Thoracic aorta (tissue), 2 donors: Measurements from ENCODE around the gene ADAMTSL2. TPM values are rescaled to one million over a fixed set of nuclear protein-coding genes. Genes with fewer than 3 reads are reported as not detected.

Experiments
- ATAC-seq: fragments of 150-250 bp; one replicate; pipeline ENCODE4 v1.8.0; 2017; ENCODE audit warnings: low read depth; ENCODE audit not compliant: insufficient number of reproducible peaks, low FRiP score
- DNase-seq: peaks from one replicate; pipeline ENCODE4 v3.0.0-alpha.2; 2020; ENCODE audit warnings: low spot score
- H3K27ac ChIP-seq, 2 donors: fragments of 200-600 bp; sonication (generic); 1 replicate in 1 of 2; 2 replicates in 1 of 2; pipeline ENCODE4 v1.5.1; 2016; ENCODE audit warnings: mild to moderate bottlenecking in 2 of 2, moderate library complexity in 2 of 2
- H3K27me3 ChIP-seq: fragments of 200-600 bp; sonication (generic); replicated peaks from 2 replicates; pipeline ENCODE4 v1.6.0; 2016; ENCODE audit warnings: mild to moderate bottlenecking; ENCODE audit not compliant: insufficient read depth
- H3K36me3 ChIP-seq: fragments of 200-600 bp; sonication (generic); one replicate; pipeline ENCODE4 v1.5.1; 2016
- H3K4me1 ChIP-seq, 2 donors: fragments of 200-600 bp; sonication (generic); 1 replicate in 1 of 2; 2 replicates in 1 of 2; pipeline versions ENCODE4 v1.5.1 to v1.6.0; 2016; ENCODE audit warnings: low read depth in 2 of 2, mild to moderate bottlenecking in 1 of 2; ENCODE audit not compliant: control insufficient read depth in 1 of 2
- H3K4me3 ChIP-seq: fragments of 200-600 bp; sonication (generic); 2 replicates; pipeline ENCODE4 v1.5.1; 2016; ENCODE audit warnings: mild to moderate bottlenecking
- H3K9me3 ChIP-seq: fragments of 200-600 bp; sonication (generic); 2 replicates; pipeline ENCODE4 v1.5.1; 2016
- CTCF ChIP-seq: fragments of 200-600 bp; sonication (generic); IDR thresholded peaks from one replicate; pipeline ENCODE4 v1.5.1; 2019; ENCODE audit warnings: antibody characterized with exemption
- total RNA-seq, 2 donors: library from RNA; depleted of rRNA; stranded (reverse); fragments of >200 nt; gene quantifications; one replicate each; pipeline versions ENCODE4 v1.1.0 to v1.2.3, GENCODE V29; 2016

The ADAMTSL2 gene
- total RNA-seq, 2 donors from 2014 or later, result 2.8 to 5.5 TPM

DNA sequence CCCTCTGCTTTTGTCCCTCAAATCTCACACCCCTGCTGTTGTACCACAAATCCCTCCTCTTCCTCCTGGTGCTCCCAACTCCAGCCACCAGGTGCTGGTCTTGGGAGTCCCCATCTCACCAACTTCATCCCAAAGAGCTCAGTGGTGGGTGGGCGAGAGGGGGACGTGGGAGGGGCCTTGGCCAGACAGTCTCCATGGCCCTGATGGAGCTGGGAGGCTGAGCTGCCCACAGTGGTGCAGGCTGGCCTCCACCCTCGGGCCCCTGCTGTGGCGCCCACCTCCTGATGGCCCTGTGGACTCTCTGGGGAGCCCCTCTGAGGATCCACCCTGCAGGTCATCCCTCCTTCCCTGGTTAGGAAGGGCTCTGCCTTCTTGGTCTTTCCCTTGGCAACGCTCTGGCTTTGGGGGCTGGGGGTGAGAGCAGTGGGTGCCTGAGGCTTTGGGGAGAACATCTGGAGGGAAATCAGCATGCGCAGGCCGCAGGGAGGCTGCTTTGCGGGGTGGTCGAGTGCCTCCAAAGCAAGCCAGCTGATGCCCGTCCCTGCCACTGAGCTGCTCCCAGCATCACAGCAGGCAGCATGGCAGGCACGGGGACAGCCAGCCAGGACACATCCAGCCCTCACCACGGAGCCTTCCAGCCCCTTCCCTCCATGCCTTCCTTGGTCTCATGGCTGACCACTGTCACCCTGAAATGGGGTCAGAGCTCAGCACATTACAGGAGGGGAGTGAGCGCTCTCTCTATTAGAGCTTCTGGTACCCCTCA, 82.3 kb downstream of the ADAMTSL2 start:
- H3K27ac ChIP-seq, result no peak overlapping the region
- H3K27me3 ChIP-seq, result no peaks in the 10 kb centered on the region
- no peak for TF ChIP-seq CTCF
- no peak for DNase-seq
- no peaks in the 10 kb centered on the region for H3K36me3 ChIP-seq
- H3K4me3 ChIP-seq, result no peak overlapping the region
- H3K9me3 ChIP-seq, result no peaks in the 10 kb centered on the region
- H3K4me1 ChIP-seq, result no peaks in the 10 kb centered on the region
- no peak for ATAC-seq

GRCh38 chr9:133618726-133619125, 84.2 kb downstream of the ADAMTSL2 start:
- H3K27me3 ChIP-seq, result no peaks in the 10 kb centered on the region
- DNase-seq (no peak), ATAC-seq (no peak)
- TF ChIP-seq CTCF, result no peak
- no peaks in the 10 kb centered on the region for H3K4me1 ChIP-seq
- no peaks in the 10 kb centered on the region for H3K9me3 ChIP-seq
- H3K27ac ChIP-seq, result no peak overlapping the region
- no peaks in the 10 kb centered on the region for H3K36me3 ChIP-seq
- no peak overlapping the region for H3K4me3 ChIP-seq

- no peaks in the 10 kb centered on the region for H3K36me3 ChIP-seq
- H3K27me3 ChIP-seq, result no peaks in the 10 kb centered on the region
- ATAC-seq (no peak), DNase-seq (no peak)
- H3K4me1 ChIP-seq, result no peaks in the 10 kb centered on the region
- H3K4me3 ChIP-seq, result no peak overlapping the region
- H3K9me3 ChIP-seq, result no peaks in the 10 kb centered on the region
- H3K27ac ChIP-seq, result no peak overlapping the region
- no peak for TF ChIP-seq CTCF
Measured at GRCh38 chr9:133619791-133620190, 85.3 kb downstream of the ADAMTSL2 start.

- peaks cover 7% of the 10 kb centered on the region for H3K9me3 ChIP-seq
- H3K36me3 ChIP-seq, result no peaks in the 10 kb centered on the region
- TF ChIP-seq CTCF, result no peak
- DNase-seq (no peak), ATAC-seq (no peak)
- H3K27ac ChIP-seq, result no peak overlapping the region
- H3K4me1 ChIP-seq, result no peaks in the 10 kb centered on the region
- no peak overlapping the region for H3K4me3 ChIP-seq
- H3K27me3 ChIP-seq, result no peaks in the 10 kb centered on the region
Measured at GRCh38 chr9:133621725-133622267, 87.3 kb downstream of the ADAMTSL2 start.

DNA sequence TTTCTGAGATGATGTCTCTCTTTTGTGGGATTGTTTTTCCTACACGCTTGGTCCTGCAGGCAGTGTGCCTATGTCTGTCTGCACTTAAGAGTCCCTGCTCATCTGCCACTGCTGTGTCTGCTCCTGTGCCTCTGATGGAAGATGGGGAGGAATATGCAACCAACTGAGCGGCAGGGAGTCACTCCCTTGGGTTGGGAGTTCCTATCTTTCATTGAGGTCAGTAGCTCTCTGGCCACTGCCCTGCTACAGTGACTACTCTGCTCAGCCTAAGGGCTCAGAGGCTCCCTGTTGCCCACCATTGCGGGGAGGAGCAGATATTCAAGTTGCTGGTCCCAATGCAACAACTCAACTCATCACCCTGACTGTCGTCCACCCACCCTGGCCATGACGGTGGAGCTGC, 88.1 kb downstream of the ADAMTSL2 start:
- no peak for TF ChIP-seq CTCF
- H3K27ac ChIP-seq, result no peak overlapping the region
- H3K27me3 ChIP-seq, result no peaks in the 10 kb centered on the region
- no peaks in the 10 kb centered on the region for H3K36me3 ChIP-seq
- peaks cover 7% of the 10 kb centered on the region for H3K9me3 ChIP-seq
- no peaks in the 10 kb centered on the region for H3K4me1 ChIP-seq
- DNase-seq (no peak), ATAC-seq (no peak)
- H3K4me3 ChIP-seq, result no peak overlapping the region

Other genes with a start within 250 kb of the ADAMTSL2 start
- gene SURF6, start 198.5 kb upstream of the ADAMTSL2 start, total RNA-seq, result 10 to 100 TPM; 11.6 to 46.1 TPM
- gene MED22, start 186.6 kb upstream of the ADAMTSL2 start, total RNA-seq, result 10 to 100 TPM; 50.0 to 51.2 TPM
- gene RPL7A, start 186.5 kb upstream of the ADAMTSL2 start, total RNA-seq, result 100 to 1,000 TPM; 889 to 895 TPM
- gene SURF1, start 178.2 kb upstream of the ADAMTSL2 start, total RNA-seq, result 10 to 100 TPM; 47.6 to 66.6 TPM
- gene SURF2, start 178.2 kb upstream of the ADAMTSL2 start, total RNA-seq, result 10 to 100 TPM in 1 of 2 donors, 1 to 10 TPM in 1; 7.0 to 13.3 TPM
- gene SURF4, start 158.6 kb upstream of the ADAMTSL2 start, total RNA-seq, result 100 to 1,000 TPM; 152 to 154 TPM
- gene STKLD1, start 158.3 kb upstream of the ADAMTSL2 start, total RNA-seq, result under 1 TPM in 1 of 2 donors, not detected in 1; 0.42 TPM
- 10 to 100 TPM in 1 of 2 donors, 1 to 10 TPM in 1; 7.7 to 18.6 TPM for gene REXO4, start 116.7 kb upstream of the ADAMTSL2 start, total RNA-seq
- gene ADAMTS13, start 112.3 kb upstream of the ADAMTSL2 start, total RNA-seq, result 1 to 10 TPM; 1.3 to 6.0 TPM
- 10 to 100 TPM; 15.8 to 19.5 TPM for gene CACFD1, start 74.7 kb upstream of the ADAMTSL2 start, total RNA-seq
- 1 to 10 TPM; 4.6 to 8.8 TPM for gene SLC2A6, start 55.6 kb upstream of the ADAMTSL2 start, total RNA-seq
- gene MYMK, start 9.7 kb upstream of the ADAMTSL2 start, total RNA-seq, result not detected
- gene FAM163B, start 74.7 kb downstream of the ADAMTSL2 start, total RNA-seq, result not detected
- not detected for gene DBH, start 101.7 kb downstream of the ADAMTSL2 start, total RNA-seq
- 1 to 10 TPM; 1.8 to 4.3 TPM for gene SARDH, start 203.6 kb downstream of the ADAMTSL2 start, total RNA-seq